Keratinocyte (primary cell): ENCODE measurements around the gene KRTAP4-9.

Source experiments
- CTCF ChIP-seq, 3 experiments: IDR thresholded peaks in 1 of 3; conservative IDR thresholded peaks in 1 of 3; optimal IDR thresholded peaks in 1 of 3; 2 replicates in 2 of 3; 3 replicates in 1 of 3; pipeline versions ENCODE3 to v1.5.1; 2011; ENCODE audit warnings: low read length in 3 of 3, mild to moderate bottlenecking in 3 of 3, moderate library complexity in 2 of 3, control low read depth in 1 of 3, inconsistent platforms in 1 of 3; ENCODE audit not compliant: insufficient read depth in 2 of 3; ENCODE audit errors: extremely low read depth in 1 of 3
- EZH2 ChIP-seq: IDR thresholded peaks from one replicate; pipeline ENCODE4 v1.6.1; 2012; ENCODE audit warnings: inconsistent platforms, mild to moderate bottlenecking, low read length, moderate library complexity

- TF ChIP-seq CTCF (optimal IDR thresholded peaks at IDR 0.05 in 1 of 3, IDR thresholded peaks at IDR 0.05 in 1 of 3, conservative IDR thresholded peaks at IDR 0.05 in 1 of 3; ENCODE audit: extremely low read depth in 1 of 3, insufficient read depth in 2 of 3, low read length in 3 of 3) (no peak), EZH2 (no peak)
Measured at GRCh38 chr17:41060052-41060604, 45.1 kb upstream of the KRTAP4-9 start, which contains the start of gene KRTAP2-3.
